ENCODE data around the gene RBMS3.
A peak's percentile ranks its signal among the peaks of the same experiment; 100 is the strongest.

The RBMS3 gene

GRCh38 chr3:29679944-29680343, 399.1 kb downstream of the RBMS3 start:
- no peak for DNase-seq (ENCODE audit: low spot score)

GRCh38 chr3:29683018-29683993, 402.4 kb downstream of the RBMS3 start:
- DNase-seq (ENCODE audit: low spot score) = no peak

- no peak for DNase-seq (ENCODE audit: low spot score)
Observed at GRCh38 chr3:29686889-29687592, 406.2 kb downstream of the RBMS3 start.

GRCh38 chr3:29690686-29691353, 409.9 kb downstream of the RBMS3 start:
- no peak for DNase-seq (ENCODE audit: low spot score)

GRCh38 chr3:29693863-29694262, 413.0 kb downstream of the RBMS3 start:
- DNase-seq (ENCODE audit: low spot score) = peak; percentile 57

GRCh38 chr3:29694331-29694730, 413.5 kb downstream of the RBMS3 start:
- no peak for DNase-seq (ENCODE audit: low spot score)

- peak; percentile 45 for DNase-seq (ENCODE audit: low spot score)
Observed at GRCh38 chr3:29694783-29695182, 413.9 kb downstream of the RBMS3 start.

GRCh38 chr3:29695201-29695600, 414.3 kb downstream of the RBMS3 start:
- DNase-seq (ENCODE audit: low spot score) = no peak

- no peak for DNase-seq (ENCODE audit: low spot score)
Observed at GRCh38 chr3:29695643-29696198, 414.9 kb downstream of the RBMS3 start.

- DNase-seq (ENCODE audit: low spot score) = no peak
Observed at GRCh38 chr3:29696311-29696710, 415.4 kb downstream of the RBMS3 start.

- DNase-seq (ENCODE audit: low spot score) = no peak
Observed at GRCh38 chr3:29697989-29698388, 417.1 kb downstream of the RBMS3 start.

- no peak for DNase-seq (ENCODE audit: low spot score)
Observed at GRCh38 chr3:29700256-29700655, 419.4 kb downstream of the RBMS3 start.

- DNase-seq (ENCODE audit: low spot score) = no peak
Observed at GRCh38 chr3:29701326-29701983, 420.6 kb downstream of the RBMS3 start.

- no peak for DNase-seq (ENCODE audit: low spot score)
Observed at GRCh38 chr3:29705906-29706844, 425.3 kb downstream of the RBMS3 start.

- no peak for DNase-seq (ENCODE audit: low spot score)
Observed at GRCh38 chr3:29708884-29709283, 428.0 kb downstream of the RBMS3 start.

GRCh38 chr3:29711255-29711771, 430.4 kb downstream of the RBMS3 start:
- DNase-seq (ENCODE audit: low spot score) = no peak

GRCh38 chr3:29716213-29716612, 435.3 kb downstream of the RBMS3 start:
- no peak for DNase-seq (ENCODE audit: low spot score)

- DNase-seq (ENCODE audit: low spot score) = peak; percentile 8
Observed at GRCh38 chr3:29718661-29719065, 437.8 kb downstream of the RBMS3 start.

GRCh38 chr3:29720665-29721064, 439.8 kb downstream of the RBMS3 start:
- no peak for DNase-seq (ENCODE audit: low spot score)

GRCh38 chr3:29721789-29722188, 440.9 kb downstream of the RBMS3 start:
- DNase-seq (ENCODE audit: low spot score) = no peak
